ENCODE results near the gene MAP3K10.
"Not testable (repeated sequence)": the region's sequence is repeated elsewhere in the genome, so short reads cannot be mapped to it uniquely, and the experiment has no call there.

- not testable (repeated sequence) for TF ChIP-seq CSDE1 (IDR thresholded peaks at IDR 0.05); AFF4 (CRISPR knock-in tag; IDR thresholded peaks at IDR 0.05); TBP (optimal IDR thresholded peaks at IDR 0.05; ENCODE audit: low read depth, low read length); MAFF (IDR thresholded peaks at IDR 0.05; ENCODE audit: low read length); ZNF212 (CRISPR knock-in tag; IDR thresholded peaks at IDR 0.05); FIP1L1 (IDR thresholded peaks at IDR 0.05; ENCODE audit: low read depth, low read length, poor library complexity, severe bottlenecking)
These were observed 27.8 kb downstream of the MAP3K10 start for GRCh38 chr19:40219029-40219428.

Data from K562 (cell line).